Stimulated activated CD8-positive, alpha-beta memory T cell treated with anti-CD3 and anti-CD28 coated beads, Interleukin-15, amount 100 ng/mL, for 48 hours (primary cell): ENCODE measurements around the gene ANO9.
A peak's percentile ranks its signal among the peaks of the same experiment; 100 is the strongest.
"Not testable (repeated sequence)": the region's sequence is repeated elsewhere in the genome, so short reads cannot be mapped to it uniquely, and the experiment has no call there.

ENCODE experiments used
- DNase-seq, 2 donors: peaks; one replicate each; pipeline ENCODE4 v3.0.0-alpha.2; 2020; ENCODE audit warnings: low read depth in 2 of 2

Gene ANO9

GRCh38 chr11:416757-417621 lies 24.8 kb downstream of the ANO9 start:
- no peak for DNase-seq

GRCh38 chr11:416051-416756 lies 25.6 kb downstream of the ANO9 start:
- DNase-seq: no peak

GRCh38 chr11:415640-416041 lies 26.2 kb downstream of the ANO9 start:
- no peak for DNase-seq

GRCh38 chr11:414318-414857 lies 27.4 kb downstream of the ANO9 start:
- no peak for DNase-seq

- no peak for DNase-seq
Observed at GRCh38 chr11:413120-414081, 28.4 kb downstream of the ANO9 start.

GRCh38 chr11:412641-413119 lies 29.1 kb downstream of the ANO9 start:
- DNase-seq: no peak

- not testable (repeated sequence) for DNase-seq
Observed at GRCh38 chr11:411520-411919, 30.3 kb downstream of the ANO9 start.

- not testable (repeated sequence) for DNase-seq
Observed at GRCh38 chr11:410711-411110, 31.1 kb downstream of the ANO9 start.

GRCh38 chr11:409600-410483 lies 32.0 kb downstream of the ANO9 start:
- no peak for DNase-seq

- DNase-seq: no peak
Observed at GRCh38 chr11:409008-409599, 32.7 kb downstream of the ANO9 start.

- no peak for DNase-seq
Observed at GRCh38 chr11:408154-409007, 33.4 kb downstream of the ANO9 start.

- DNase-seq: no peak
Observed at GRCh38 chr11:407651-408123, 34.1 kb downstream of the ANO9 start.

- DNase-seq: peak; percentile 91 to 92
Observed at GRCh38 chr11:406796-407650, 34.8 kb downstream of the ANO9 start.

GRCh38 chr11:405954-406795 lies 35.6 kb downstream of the ANO9 start:
- no peak for DNase-seq

GRCh38 chr11:405323-405953 lies 36.4 kb downstream of the ANO9 start:
- no peak for DNase-seq

- DNase-seq: no peak
Observed at GRCh38 chr11:404551-405264, 37.1 kb downstream of the ANO9 start.
